Nephron progenitor cell (in vitro differentiated cells): ENCODE results near the gene GNG7.

Experiments
- DNase-seq: peaks from one replicate; pipeline ENCODE4 v3.0.0; 2021
- H3K27ac Mint-ChIP-seq: 2 replicates; pipeline ENCODE4 v1.8.0; 2021; ENCODE audit warnings: mild to moderate bottlenecking, moderate library complexity, mixed read lengths
- H3K27me3 Mint-ChIP-seq: 2 replicates; pipeline ENCODE4 v1.8.0; 2021; ENCODE audit warnings: mild to moderate bottlenecking, low read depth, mixed read lengths; ENCODE audit not compliant: poor library complexity
- H3K36me3 Mint-ChIP-seq: 2 replicates; pipeline ENCODE4 v1.8.0; 2021; ENCODE audit warnings: low read depth, mixed read lengths
- H3K4me1 Mint-ChIP-seq: 2 replicates; pipeline ENCODE4 v1.8.0; 2021; ENCODE audit warnings: mixed read lengths
- H3K4me3 Mint-ChIP-seq: 2 replicates; pipeline ENCODE4 v1.8.0; 2021; ENCODE audit warnings: mild to moderate bottlenecking, moderate library complexity, mixed read lengths
- H3K9me3 Mint-ChIP-seq: 2 replicates; pipeline ENCODE4 v1.8.0; 2021; ENCODE audit warnings: mild to moderate bottlenecking, moderate library complexity, mixed read lengths
- TF ChIP-seq, protein P1 (sequence below): fragments of 200-600 bp; sonication (generic); IDR thresholded peaks from 2 replicates; pipeline ENCODE4 v1.5.0; 2021; ENCODE audit warnings: antibody characterized with exemption

Gene GNG7

GRCh38 chr19:2488405-2488941, 214.0 kb downstream of the GNG7 start:
- TF ChIP-seq, protein P1, sequence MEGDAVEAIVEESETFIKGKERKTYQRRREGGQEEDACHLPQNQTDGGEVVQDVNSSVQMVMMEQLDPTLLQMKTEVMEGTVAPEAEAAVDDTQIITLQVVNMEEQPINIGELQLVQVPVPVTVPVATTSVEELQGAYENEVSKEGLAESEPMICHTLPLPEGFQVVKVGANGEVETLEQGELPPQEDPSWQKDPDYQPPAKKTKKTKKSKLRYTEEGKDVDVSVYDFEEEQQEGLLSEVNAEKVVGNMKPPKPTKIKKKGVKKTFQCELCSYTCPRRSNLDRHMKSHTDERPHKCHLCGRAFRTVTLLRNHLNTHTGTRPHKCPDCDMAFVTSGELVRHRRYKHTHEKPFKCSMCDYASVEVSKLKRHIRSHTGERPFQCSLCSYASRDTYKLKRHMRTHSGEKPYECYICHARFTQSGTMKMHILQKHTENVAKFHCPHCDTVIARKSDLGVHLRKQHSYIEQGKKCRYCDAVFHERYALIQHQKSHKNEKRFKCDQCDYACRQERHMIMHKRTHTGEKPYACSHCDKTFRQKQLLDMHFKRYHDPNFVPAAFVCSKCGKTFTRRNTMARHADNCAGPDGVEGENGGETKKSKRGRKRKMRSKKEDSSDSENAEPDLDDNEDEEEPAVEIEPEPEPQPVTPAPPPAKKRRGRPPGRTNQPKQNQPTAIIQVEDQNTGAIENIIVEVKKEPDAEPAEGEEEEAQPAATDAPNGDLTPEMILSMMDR, result no peak
- H3K27me3 Mint-ChIP-seq, result peaks cover 71% of the 10 kb centered on the region
- no peaks in the 10 kb centered on the region for H3K36me3 Mint-ChIP-seq
- no peak overlapping the region for H3K27ac Mint-ChIP-seq
- H3K4me1 Mint-ChIP-seq, result peaks cover 13% of the 10 kb centered on the region
- peak overlapping the region; percentile 15 for H3K4me3 Mint-ChIP-seq
- DNase-seq, result no peak
- H3K9me3 Mint-ChIP-seq, result peaks cover 17% of the 10 kb centered on the region

DNA sequence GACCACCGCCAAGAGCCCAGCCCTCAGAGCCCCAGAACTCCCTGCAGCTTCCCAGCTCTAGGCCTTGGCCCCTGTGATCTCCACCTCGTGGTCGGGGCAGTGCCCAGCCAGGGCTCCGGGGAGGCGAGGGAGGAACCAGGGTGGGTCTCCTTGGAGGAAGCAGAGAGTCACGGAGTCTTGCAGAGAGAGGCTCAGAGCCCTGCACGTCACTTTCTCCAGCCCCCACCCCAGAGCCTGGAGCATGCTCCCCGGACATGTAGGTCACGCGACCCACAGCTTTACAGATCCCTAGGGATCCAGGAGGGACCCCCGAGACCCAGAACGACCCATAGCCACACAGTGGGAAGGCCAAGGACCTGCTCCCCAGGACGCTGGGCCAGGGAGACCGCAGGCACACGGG, 214.7 kb downstream of the GNG7 start:
- TF ChIP-seq, protein P1, result no peak
- no peak for DNase-seq
- H3K4me3 Mint-ChIP-seq, result no peak overlapping the region
- peaks cover 8% of the 10 kb centered on the region for H3K4me1 Mint-ChIP-seq
- H3K27ac Mint-ChIP-seq, result no peak overlapping the region
- peaks cover 72% of the 10 kb centered on the region for H3K27me3 Mint-ChIP-seq
- H3K9me3 Mint-ChIP-seq, result peaks cover 22% of the 10 kb centered on the region
- H3K36me3 Mint-ChIP-seq, result no peaks in the 10 kb centered on the region

DNA sequence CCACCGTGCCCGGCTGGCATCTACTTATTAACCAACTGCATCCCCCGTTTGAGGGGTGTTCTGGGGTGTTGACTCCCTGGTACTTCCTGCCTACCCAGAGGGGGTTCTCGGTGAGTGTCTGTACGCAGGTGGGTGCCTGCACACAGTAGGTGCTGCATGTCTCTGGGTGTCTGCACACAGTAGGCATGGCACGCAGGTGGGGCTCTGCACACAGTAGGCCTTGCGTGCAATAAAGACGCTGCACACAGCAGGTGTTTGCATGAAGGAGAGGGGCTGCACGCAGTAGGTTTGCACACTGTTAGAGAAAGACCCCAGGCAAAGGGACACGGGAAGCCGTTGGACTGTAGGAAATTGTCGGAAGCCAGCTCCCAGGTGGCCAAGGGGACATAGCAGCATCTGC, 215.4 kb downstream of the GNG7 start:
- H3K36me3 Mint-ChIP-seq, result no peaks in the 10 kb centered on the region
- H3K4me1 Mint-ChIP-seq, result peaks cover 5% of the 10 kb centered on the region
- H3K27me3 Mint-ChIP-seq, result peaks cover 66% of the 10 kb centered on the region
- TF ChIP-seq, protein P1, result no peak
- no peak for DNase-seq
- no peak overlapping the region for H3K4me3 Mint-ChIP-seq
- no peak overlapping the region for H3K27ac Mint-ChIP-seq
- H3K9me3 Mint-ChIP-seq, result peaks cover 27% of the 10 kb centered on the region

- Mint-ChIP-seq H3K36me3 (no peaks in the 10 kb centered on the region), H3K27me3 (peaks cover 63% of the 10 kb centered on the region), H3K9me3 (peaks cover 27% of the 10 kb centered on the region), H3K4me1 (no peaks in the 10 kb centered on the region), H3K4me3 (no peak overlapping the region), H3K27ac (no peak overlapping the region)
- TF ChIP-seq, protein P1, result no peak
- no peak for DNase-seq
Measured at GRCh38 chr19:2485428-2485827, 217.1 kb downstream of the GNG7 start.

DNA sequence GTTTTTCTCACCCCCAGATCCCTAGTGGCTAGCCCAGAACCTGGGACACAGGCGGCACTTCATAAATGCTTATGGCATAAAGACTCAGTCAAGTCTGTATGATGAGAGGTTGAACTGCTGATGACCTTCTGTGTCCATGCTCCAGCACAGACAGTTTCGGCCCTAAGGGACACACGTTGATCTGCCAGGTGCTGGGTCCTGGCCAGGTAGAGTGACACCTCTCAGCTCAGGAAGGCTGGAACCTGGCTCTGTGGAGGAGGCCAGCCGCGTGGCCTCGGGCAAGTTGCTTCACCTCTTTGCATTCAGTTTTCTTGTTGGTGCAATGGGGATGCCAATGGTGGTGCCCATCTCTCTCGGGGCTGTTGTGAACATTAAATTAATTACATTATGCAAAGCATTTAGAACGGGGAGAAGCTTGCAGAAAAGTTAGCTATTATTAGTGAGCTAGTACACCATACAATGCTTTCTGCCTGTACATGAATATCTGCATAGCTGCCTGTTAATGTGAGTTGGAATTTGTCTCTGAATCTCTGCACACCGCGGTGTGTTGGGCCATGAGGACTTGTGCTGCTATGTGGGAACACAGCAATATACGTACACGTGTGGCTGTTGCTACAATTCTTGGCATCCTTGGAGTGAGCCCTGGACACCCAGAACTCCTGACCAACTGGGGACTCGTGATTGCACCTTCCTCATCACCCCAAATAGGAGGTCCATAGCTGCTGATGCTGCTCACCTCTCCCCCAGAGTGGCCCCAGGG, 218.1 kb downstream of the GNG7 start:
- no peak overlapping the region for H3K27ac Mint-ChIP-seq
- H3K36me3 Mint-ChIP-seq, result no peaks in the 10 kb centered on the region
- peaks cover 27% of the 10 kb centered on the region for H3K9me3 Mint-ChIP-seq
- DNase-seq, result no peak
- H3K4me1 Mint-ChIP-seq, result peaks cover 5% of the 10 kb centered on the region
- no peak overlapping the region for H3K4me3 Mint-ChIP-seq
- peaks cover 63% of the 10 kb centered on the region for H3K27me3 Mint-ChIP-seq
- TF ChIP-seq, protein P1, result no peak
